Measurements from ENCODE around the gene MAP2K5. TPM values are rescaled to one million over a fixed set of nuclear protein-coding genes. Genes with fewer than 3 reads are reported as not detected.
A peak's percentile ranks its signal among the peaks of the same experiment; 100 is the strongest.

MAP2K5 gene
- total and polyA plus RNA-seq, 2 donors from 2014 or later: 14.1 to 18.6 TPM

GRCh38 chr15:67805008-67805665, 262.6 kb downstream of the MAP2K5 start:
- H3K36me3 ChIP-seq (ENCODE audit: control insufficient read depth in 2 of 3, insufficient read depth in 3 of 3, low read length in 3 of 3): peaks cover 0 to 6% (median 0%) of the 10 kb centered on the region in 3 donors
- no peak for TF ChIP-seq CTCF (IDR thresholded peaks at IDR 0.05; ENCODE audit: borderline replicate concordance, extremely low read depth, insufficient read depth)
- peaks cover 0 to 6% (median 0%) of the 10 kb centered on the region in 3 donors for H3K4me1 ChIP-seq (ENCODE audit: control insufficient read depth in 2 of 3, insufficient read depth in 2 of 3, low read depth in 1 of 3, low read length in 3 of 3)
- no peaks in the 10 kb centered on the region for H3K9me3 ChIP-seq (ENCODE audit: control insufficient read depth in 2 of 3, insufficient read depth in 1 of 3, low read length in 3 of 3)
- no peak for FAIRE-seq
- H3K4me3 ChIP-seq (ENCODE audit: low read length in 3 of 3): no peak overlapping the region
- peak in 1 of 5 donors; percentile 63 for DNase-seq
- no peak overlapping the region for H3K9ac ChIP-seq (ENCODE audit: low read length in 3 of 3)
- no peaks in the 10 kb centered on the region for H3K27me3 ChIP-seq (ENCODE audit: control insufficient read depth, insufficient read depth, low read length)
- intact Hi-C loops (cut with DNase I): no loop called here
- H3K27ac ChIP-seq (ENCODE audit: low read depth in 2 of 2, low read length in 2 of 2): no peak overlapping the region

- no peaks in the 10 kb centered on the region for H3K9me3 ChIP-seq (ENCODE audit: control insufficient read depth in 2 of 3, insufficient read depth in 1 of 3, low read length in 3 of 3)
- intact Hi-C loops (cut with DNase I): no loop called here
- no peaks in the 10 kb centered on the region for H3K27me3 ChIP-seq (ENCODE audit: control insufficient read depth, insufficient read depth, low read length)
- no peak overlapping the region for H3K4me3 ChIP-seq (ENCODE audit: low read length in 3 of 3)
- no peak overlapping the region for H3K9ac ChIP-seq (ENCODE audit: low read length in 3 of 3)
- TF ChIP-seq CTCF (IDR thresholded peaks at IDR 0.05; ENCODE audit: borderline replicate concordance, extremely low read depth, insufficient read depth): no peak
- no peak overlapping the region for H3K27ac ChIP-seq (ENCODE audit: low read depth in 2 of 2, low read length in 2 of 2)
- peaks cover 0 to 6% (median 0%) of the 10 kb centered on the region in 3 donors for H3K4me1 ChIP-seq (ENCODE audit: control insufficient read depth in 2 of 3, insufficient read depth in 2 of 3, low read depth in 1 of 3, low read length in 3 of 3)
- FAIRE-seq (no peak), DNase-seq (peak in 1 of 5 donors; percentile 51)
- peaks cover 0 to 6% (median 0%) of the 10 kb centered on the region in 3 donors for H3K36me3 ChIP-seq (ENCODE audit: control insufficient read depth in 2 of 3, insufficient read depth in 3 of 3, low read length in 3 of 3)
Measured at GRCh38 chr15:67805666-67806516, 263.4 kb downstream of the MAP2K5 start.

GRCh38 chr15:67806536-67806935, 264.0 kb downstream of the MAP2K5 start:
- FAIRE-seq: no peak
- no peak overlapping the region for H3K27ac ChIP-seq (ENCODE audit: low read depth in 2 of 2, low read length in 2 of 2)
- H3K4me1 ChIP-seq (ENCODE audit: control insufficient read depth in 2 of 3, insufficient read depth in 2 of 3, low read depth in 1 of 3, low read length in 3 of 3): peaks cover 0 to 6% (median 0%) of the 10 kb centered on the region in 3 donors
- no peak overlapping the region for H3K9ac ChIP-seq (ENCODE audit: low read length in 3 of 3)
- no peaks in the 10 kb centered on the region for H3K27me3 ChIP-seq (ENCODE audit: control insufficient read depth, insufficient read depth, low read length)
- intact Hi-C loops (cut with DNase I): no loop called here
- no peak overlapping the region for H3K4me3 ChIP-seq (ENCODE audit: low read length in 3 of 3)
- no peaks in the 10 kb centered on the region for H3K9me3 ChIP-seq (ENCODE audit: control insufficient read depth in 2 of 3, insufficient read depth in 1 of 3, low read length in 3 of 3)
- peaks cover 0 to 6% (median 0%) of the 10 kb centered on the region in 3 donors for H3K36me3 ChIP-seq (ENCODE audit: control insufficient read depth in 2 of 3, insufficient read depth in 3 of 3, low read length in 3 of 3)
- no peak for TF ChIP-seq CTCF (IDR thresholded peaks at IDR 0.05; ENCODE audit: borderline replicate concordance, extremely low read depth, insufficient read depth)
- DNase-seq: peak in 2 of 5 donors; percentile 26 to 58
